Measurements from ENCODE around the gene TDP1.
"Not testable (repeated sequence)": the region's sequence is repeated elsewhere in the genome, so short reads cannot be mapped to it uniquely, and the experiment has no call there.

Gene TDP1

DNA sequence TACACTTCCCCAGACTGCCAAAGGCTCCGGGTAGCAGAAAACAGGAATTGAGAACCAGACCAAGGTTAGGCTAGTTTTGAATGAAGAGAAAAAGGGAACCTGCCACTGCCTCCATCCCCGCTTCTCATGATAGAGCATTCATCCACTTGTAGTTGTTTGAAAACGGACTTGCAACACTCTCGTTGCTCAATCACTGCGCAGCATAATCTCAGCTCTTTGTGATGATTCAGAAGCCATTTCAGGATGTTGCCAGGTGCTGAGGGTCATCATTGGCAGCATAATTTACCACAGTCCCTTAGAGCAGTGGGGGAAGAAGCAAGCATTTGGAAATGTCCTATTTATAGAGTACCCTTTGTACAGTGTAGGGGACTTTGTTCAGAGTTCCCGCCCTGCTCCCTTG is 131.7 kb downstream of the TDP1 start:
- Histone ChIP-seq H3K4me3 (ENCODE audit: low read depth, low read length) (no peak overlapping the region), H3K27me3 (replicated peaks) (no peaks in the 10 kb centered on the region), H3K27ac (no peak overlapping the region), H3K36me3 (replicated peaks) (no peaks in the 10 kb centered on the region)
- TF ChIP-seq CTCF (IDR thresholded peaks at IDR 0.05; ENCODE audit: low read depth, low read length, missing control alignments) = no peak
- peak; percentile 6 for DNase-seq
- in situ Hi-C loops (cut with HindIII; ENCODE audit: low pct_ligation_motif_present, low sequenced_read_pairs) = no loop called here

DNA sequence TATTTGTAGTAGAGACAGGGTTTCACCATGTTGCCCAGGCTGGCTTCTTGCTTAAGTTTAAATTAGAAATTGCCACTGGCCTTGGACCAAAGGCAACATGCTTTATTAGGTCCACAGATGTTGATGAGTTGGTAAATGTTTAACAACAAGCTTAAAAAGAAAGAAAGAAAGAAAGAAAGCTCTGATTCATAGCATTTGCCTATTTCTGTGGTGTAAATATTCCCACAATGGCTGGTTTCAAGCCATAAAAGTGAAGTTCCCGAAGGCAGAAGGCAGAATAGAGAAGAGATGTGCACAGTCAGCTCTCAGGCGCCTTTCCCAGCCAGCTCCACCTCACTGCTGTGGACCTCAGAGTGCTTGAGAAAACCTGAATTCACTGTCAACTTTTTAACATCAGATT is 132.4 kb downstream of the TDP1 start:
- in situ Hi-C loops (cut with HindIII; ENCODE audit: low pct_ligation_motif_present, low sequenced_read_pairs) = no loop called here
- Histone ChIP-seq H3K36me3 (replicated peaks) (no peaks in the 10 kb centered on the region), H3K27me3 (replicated peaks) (no peaks in the 10 kb centered on the region), H3K4me3 (ENCODE audit: low read depth, low read length) (no peak overlapping the region), H3K27ac (no peak overlapping the region)
- no peak for TF ChIP-seq CTCF (IDR thresholded peaks at IDR 0.05; ENCODE audit: low read depth, low read length, missing control alignments)
- no peak for DNase-seq

- H3K36me3 ChIP-seq (replicated peaks); H3K27me3 ChIP-seq (replicated peaks); H3K4me3 ChIP-seq (ENCODE audit: low read depth, low read length); in situ Hi-C loops (cut with HindIII; ENCODE audit: low pct_ligation_motif_present, low sequenced_read_pairs); H3K27ac ChIP-seq; DNase-seq: not testable (repeated sequence)
Measured at GRCh38 chr14:90089486-90089885, 133.8 kb downstream of the TDP1 start.

- H3K4me3 ChIP-seq (ENCODE audit: low read depth, low read length) = no peak overlapping the region
- H3K27me3 ChIP-seq (replicated peaks) = no peaks in the 10 kb centered on the region
- H3K27ac ChIP-seq = no peak overlapping the region
- no peaks in the 10 kb centered on the region for H3K36me3 ChIP-seq (replicated peaks)
- in situ Hi-C loops (cut with HindIII; ENCODE audit: low pct_ligation_motif_present, low sequenced_read_pairs) = no loop called here
- peak; percentile 62 for DNase-seq
- no peak for TF ChIP-seq CTCF (IDR thresholded peaks at IDR 0.05; ENCODE audit: low read depth, low read length, missing control alignments)
Measured at GRCh38 chr14:90091393-90091792, 135.7 kb downstream of the TDP1 start.

DNA sequence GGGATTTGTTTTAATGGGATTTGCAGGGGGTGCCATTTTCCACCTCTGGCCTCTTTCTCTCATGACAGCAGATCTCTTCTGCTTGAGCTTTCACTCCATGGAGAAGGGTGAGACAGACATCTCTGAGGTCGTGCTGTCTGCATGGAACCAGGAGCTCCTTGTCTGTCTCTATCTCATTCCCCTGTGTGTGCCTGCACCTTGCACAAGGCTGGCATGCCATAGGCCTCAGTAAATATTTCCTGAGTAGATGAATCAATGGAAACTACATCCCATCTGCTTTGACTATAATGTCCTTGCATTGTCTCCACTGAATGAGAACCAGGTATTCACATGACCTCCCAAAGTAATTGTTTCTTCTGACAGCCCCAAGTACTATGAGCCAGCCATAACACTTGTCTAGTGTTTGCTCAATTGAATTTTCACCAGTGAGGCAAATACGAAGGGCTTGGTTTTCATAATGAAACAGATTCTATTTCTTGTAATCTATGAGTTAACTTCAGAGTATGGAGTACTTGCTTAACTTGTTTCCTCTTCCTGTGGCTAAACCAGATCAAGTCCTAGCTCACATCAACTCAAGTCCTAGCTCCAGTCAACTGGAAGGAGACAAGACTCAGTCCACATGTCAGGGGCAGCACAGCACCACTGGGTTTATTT is 138.3 kb downstream of the TDP1 start:
- H3K36me3 ChIP-seq (replicated peaks) = no peaks in the 10 kb centered on the region
- TF ChIP-seq CTCF (IDR thresholded peaks at IDR 0.05; ENCODE audit: low read depth, low read length, missing control alignments) = no peak
- no peak overlapping the region for H3K27ac ChIP-seq
- H3K4me3 ChIP-seq (ENCODE audit: low read depth, low read length) = no peak overlapping the region
- in situ Hi-C loops (cut with HindIII; ENCODE audit: low pct_ligation_motif_present, low sequenced_read_pairs) = no loop called here
- H3K27me3 ChIP-seq (replicated peaks) = no peaks in the 10 kb centered on the region
- DNase-seq = peak; percentile 4
